IPS-18c (cell line): Measurements from ENCODE around the gene SFT2D3.

ENCODE experiments used
- H3K4me3 ChIP-seq: 2 replicates; pipeline ENCODE4 v1.7.0; 2013; ENCODE audit warnings: low read depth, mild to moderate bottlenecking, low read length, moderate library complexity; ENCODE audit not compliant: insufficient read depth
- H3K9me3 ChIP-seq: one replicate; pipeline ENCODE4 v1.6.1; 2013; ENCODE audit warnings: mild to moderate bottlenecking, low read length, moderate library complexity; ENCODE audit not compliant: control insufficient read depth, insufficient read depth

SFT2D3 gene

GRCh38 chr2:127701193-127701650 lies at the start of gene SFT2D3:
SFT2D3 (plus strand) TSS chr2:127701497; CDS start chr2:127701529, 32 bp downstream.
- Histone ChIP-seq H3K9me3 (no peaks in the 10 kb centered on the region), H3K4me3 (peak within 1 kb of the TSS; percentile 86)

GRCh38 chr2:127651971-127652550 lies 49.2 kb upstream of the SFT2D3 start:
- H3K4me3 ChIP-seq: no peak overlapping the region

GRCh38 chr2:127652786-127653357 lies 48.4 kb upstream of the SFT2D3 start:
- H3K9me3 ChIP-seq: no peaks in the 10 kb centered on the region
- no peak overlapping the region for H3K4me3 ChIP-seq

More at GRCh38 chr2:127651971-127652550, 49.2 kb upstream of the SFT2D3 start:
- no peaks in the 10 kb centered on the region for H3K9me3 ChIP-seq

GRCh38 chr2:127653421-127654083 lies 47.7 kb upstream of the SFT2D3 start:
- Histone ChIP-seq H3K9me3 (no peaks in the 10 kb centered on the region), H3K4me3 (no peak overlapping the region)

- Histone ChIP-seq H3K4me3 (no peak overlapping the region), H3K9me3 (no peaks in the 10 kb centered on the region)
Measured at GRCh38 chr2:127654084-127654837, 47.0 kb upstream of the SFT2D3 start.

- Histone ChIP-seq H3K4me3 (no peak overlapping the region), H3K9me3 (no peaks in the 10 kb centered on the region)
Measured at GRCh38 chr2:127654838-127655175, 46.5 kb upstream of the SFT2D3 start.

GRCh38 chr2:127655209-127656073 lies 45.9 kb upstream of the SFT2D3 start:
- no peaks in the 10 kb centered on the region for H3K9me3 ChIP-seq
- no peak overlapping the region for H3K4me3 ChIP-seq

- Histone ChIP-seq H3K9me3 (no peaks in the 10 kb centered on the region), H3K4me3 (no peak overlapping the region)
Measured at GRCh38 chr2:127656569-127657231, 44.6 kb upstream of the SFT2D3 start.

- Histone ChIP-seq H3K9me3 (no peaks in the 10 kb centered on the region), H3K4me3 (no peak overlapping the region)
Measured at GRCh38 chr2:127657232-127657595, 44.1 kb upstream of the SFT2D3 start.

GRCh38 chr2:127658146-127658545 lies 43.2 kb upstream of the SFT2D3 start:
- no peak overlapping the region for H3K4me3 ChIP-seq
- no peaks in the 10 kb centered on the region for H3K9me3 ChIP-seq

- H3K4me3 ChIP-seq: no peak overlapping the region
- H3K9me3 ChIP-seq: no peaks in the 10 kb centered on the region
Measured at GRCh38 chr2:127658641-127659407, 42.5 kb upstream of the SFT2D3 start.

- Histone ChIP-seq H3K4me3 (no peak overlapping the region), H3K9me3 (no peaks in the 10 kb centered on the region)
Measured at GRCh38 chr2:127659408-127660290, 41.6 kb upstream of the SFT2D3 start.

- Histone ChIP-seq H3K9me3 (no peaks in the 10 kb centered on the region), H3K4me3 (no peak overlapping the region)
Measured at GRCh38 chr2:127660291-127660578, 41.1 kb upstream of the SFT2D3 start.

GRCh38 chr2:127661072-127661649 lies 40.1 kb upstream of the SFT2D3 start:
- Histone ChIP-seq H3K4me3 (no peak overlapping the region), H3K9me3 (no peaks in the 10 kb centered on the region)

- no peak overlapping the region for H3K4me3 ChIP-seq
- no peaks in the 10 kb centered on the region for H3K9me3 ChIP-seq
Measured at GRCh38 chr2:127661949-127662510, 39.3 kb upstream of the SFT2D3 start.
